ENCODE data around the gene CHI3L1. TPM values are rescaled to one million over a fixed set of nuclear protein-coding genes. Genes with fewer than 3 reads are reported as not detected.

Gene CHI3L1
- total RNA-seq, 6 experiments from 2014 or later, result not detected

DNA sequence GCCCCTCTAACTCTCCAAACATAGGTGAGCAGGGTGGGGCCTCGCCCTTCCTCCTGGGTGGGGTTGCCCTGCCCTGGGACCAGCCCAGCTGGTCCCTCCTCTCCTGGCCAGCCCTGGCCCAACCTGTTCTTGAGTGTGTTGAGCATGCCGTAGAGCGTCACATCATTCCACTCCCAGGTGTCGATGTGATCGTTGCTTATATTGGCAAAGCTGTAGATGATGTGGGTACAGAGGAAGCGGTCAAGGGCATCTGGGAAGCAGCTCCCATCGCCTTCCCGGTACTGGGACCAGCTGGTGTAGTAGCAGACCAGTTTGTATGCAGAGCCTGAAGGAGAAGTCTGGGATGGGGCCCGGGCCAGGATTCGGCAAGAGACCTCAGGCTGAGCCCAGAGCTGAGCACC is 1.4 kb downstream of the CHI3L1 start:
- Mint-ChIP-seq H3K4me1 (ENCODE audit: low read depth) (no peaks in the 10 kb centered on the region), H3K9me3 (no peaks in the 10 kb centered on the region), H3K27me3 (ENCODE audit: insufficient read depth) (peaks cover 9% of the 10 kb centered on the region), H3K36me3 (ENCODE audit: low read depth) (no peaks in the 10 kb centered on the region), H3K4me3 (no peak overlapping the region), H3K27ac (no peak overlapping the region)
- no peak for DNase-seq
- TF ChIP-seq, protein P1, sequence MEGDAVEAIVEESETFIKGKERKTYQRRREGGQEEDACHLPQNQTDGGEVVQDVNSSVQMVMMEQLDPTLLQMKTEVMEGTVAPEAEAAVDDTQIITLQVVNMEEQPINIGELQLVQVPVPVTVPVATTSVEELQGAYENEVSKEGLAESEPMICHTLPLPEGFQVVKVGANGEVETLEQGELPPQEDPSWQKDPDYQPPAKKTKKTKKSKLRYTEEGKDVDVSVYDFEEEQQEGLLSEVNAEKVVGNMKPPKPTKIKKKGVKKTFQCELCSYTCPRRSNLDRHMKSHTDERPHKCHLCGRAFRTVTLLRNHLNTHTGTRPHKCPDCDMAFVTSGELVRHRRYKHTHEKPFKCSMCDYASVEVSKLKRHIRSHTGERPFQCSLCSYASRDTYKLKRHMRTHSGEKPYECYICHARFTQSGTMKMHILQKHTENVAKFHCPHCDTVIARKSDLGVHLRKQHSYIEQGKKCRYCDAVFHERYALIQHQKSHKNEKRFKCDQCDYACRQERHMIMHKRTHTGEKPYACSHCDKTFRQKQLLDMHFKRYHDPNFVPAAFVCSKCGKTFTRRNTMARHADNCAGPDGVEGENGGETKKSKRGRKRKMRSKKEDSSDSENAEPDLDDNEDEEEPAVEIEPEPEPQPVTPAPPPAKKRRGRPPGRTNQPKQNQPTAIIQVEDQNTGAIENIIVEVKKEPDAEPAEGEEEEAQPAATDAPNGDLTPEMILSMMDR (IDR thresholded peaks at IDR 0.05), result no peak

DNA sequence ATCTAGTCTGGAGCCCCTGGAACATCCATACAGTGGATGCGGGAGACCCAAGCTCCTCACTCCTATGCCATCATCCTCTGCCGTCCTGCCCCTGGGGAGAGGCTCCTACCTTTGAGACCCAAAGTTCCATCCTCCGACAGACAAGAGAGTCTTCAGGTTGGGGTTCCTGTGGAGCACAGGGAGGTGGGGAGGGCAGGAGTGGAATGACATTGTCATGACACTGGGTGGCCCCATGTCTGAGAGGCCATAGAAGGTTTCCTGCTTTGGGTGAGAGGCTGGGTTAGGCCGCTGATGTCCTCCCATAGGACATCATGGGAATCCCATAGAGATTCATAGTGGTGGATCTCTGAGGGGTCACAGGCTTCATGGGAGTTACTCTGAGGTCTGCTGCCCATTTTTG is 2.0 kb downstream of the CHI3L1 start:
- no peaks in the 10 kb centered on the region for H3K36me3 Mint-ChIP-seq (ENCODE audit: low read depth)
- no peak overlapping the region for H3K4me3 Mint-ChIP-seq
- H3K27me3 Mint-ChIP-seq (ENCODE audit: insufficient read depth), result peaks cover 4% of the 10 kb centered on the region
- no peaks in the 10 kb centered on the region for H3K9me3 Mint-ChIP-seq
- DNase-seq, result no peak
- no peak overlapping the region for H3K27ac Mint-ChIP-seq
- TF ChIP-seq, protein P1 (IDR thresholded peaks at IDR 0.05), result no peak
- no peaks in the 10 kb centered on the region for H3K4me1 Mint-ChIP-seq (ENCODE audit: low read depth)

DNA sequence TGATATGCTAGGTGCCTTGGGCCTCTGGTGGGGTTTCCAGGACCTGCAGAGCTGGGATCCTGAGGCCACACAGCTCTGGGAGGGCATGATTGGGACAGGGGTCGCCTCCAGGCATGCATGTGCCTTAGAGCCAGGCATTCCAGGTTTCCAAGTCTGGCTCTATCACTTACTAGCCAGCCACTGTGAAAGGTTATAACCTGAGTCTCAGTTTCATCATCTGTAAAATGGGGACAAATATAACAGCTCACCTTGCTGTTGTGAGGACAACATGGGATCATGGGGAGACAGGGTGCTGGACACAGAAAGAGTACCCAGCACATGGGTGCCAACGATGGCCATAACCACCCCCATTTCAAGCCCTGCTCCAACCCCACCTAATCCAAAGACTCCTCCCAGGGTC is 2.7 kb downstream of the CHI3L1 start:
- DNase-seq, result no peak
- peaks cover 4% of the 10 kb centered on the region for H3K27me3 Mint-ChIP-seq (ENCODE audit: insufficient read depth)
- H3K4me3 Mint-ChIP-seq, result no peak overlapping the region
- no peak overlapping the region for H3K27ac Mint-ChIP-seq
- H3K36me3 Mint-ChIP-seq (ENCODE audit: low read depth), result no peaks in the 10 kb centered on the region
- H3K4me1 Mint-ChIP-seq (ENCODE audit: low read depth), result peaks cover 2% of the 10 kb centered on the region
- TF ChIP-seq, protein P1 (IDR thresholded peaks at IDR 0.05), result no peak
- no peaks in the 10 kb centered on the region for H3K9me3 Mint-ChIP-seq

DNA sequence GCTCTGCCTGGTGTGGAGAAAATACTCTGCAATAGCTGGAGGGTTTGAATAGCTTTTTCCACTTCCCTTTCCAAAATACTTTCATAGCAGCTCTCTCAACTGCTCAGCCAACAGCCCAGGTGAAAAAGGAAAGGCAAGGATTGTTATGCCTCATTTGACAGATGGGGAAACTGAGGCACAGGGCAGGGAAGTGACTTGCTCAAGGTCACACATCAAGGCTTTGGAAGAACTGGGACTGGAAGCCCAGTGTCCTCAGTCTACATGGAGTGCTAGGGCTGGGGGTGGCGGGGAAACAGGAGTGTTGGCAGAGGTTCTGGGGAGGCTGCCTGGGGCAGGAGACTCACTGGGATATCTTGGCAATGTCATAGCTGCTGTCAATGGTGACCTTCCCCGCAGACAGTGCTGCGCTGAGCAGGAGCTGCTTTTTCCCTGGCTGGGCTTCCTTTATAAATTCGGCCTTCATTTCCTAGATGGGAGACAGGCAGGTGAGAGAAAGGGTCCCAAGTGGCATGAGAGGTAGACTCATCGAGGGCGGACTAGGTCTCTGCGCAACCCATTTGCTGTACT is 4.0 kb downstream of the CHI3L1 start:
- Mint-ChIP-seq H3K4me1 (ENCODE audit: low read depth) (peaks cover 15% of the 10 kb centered on the region), H3K27ac (no peak overlapping the region), H3K27me3 (ENCODE audit: insufficient read depth) (peaks cover 4% of the 10 kb centered on the region), H3K9me3 (no peaks in the 10 kb centered on the region), H3K4me3 (no peak overlapping the region), H3K36me3 (ENCODE audit: low read depth) (no peaks in the 10 kb centered on the region)
- no peak for DNase-seq
- TF ChIP-seq, protein P1 (IDR thresholded peaks at IDR 0.05), result no peak

DNA sequence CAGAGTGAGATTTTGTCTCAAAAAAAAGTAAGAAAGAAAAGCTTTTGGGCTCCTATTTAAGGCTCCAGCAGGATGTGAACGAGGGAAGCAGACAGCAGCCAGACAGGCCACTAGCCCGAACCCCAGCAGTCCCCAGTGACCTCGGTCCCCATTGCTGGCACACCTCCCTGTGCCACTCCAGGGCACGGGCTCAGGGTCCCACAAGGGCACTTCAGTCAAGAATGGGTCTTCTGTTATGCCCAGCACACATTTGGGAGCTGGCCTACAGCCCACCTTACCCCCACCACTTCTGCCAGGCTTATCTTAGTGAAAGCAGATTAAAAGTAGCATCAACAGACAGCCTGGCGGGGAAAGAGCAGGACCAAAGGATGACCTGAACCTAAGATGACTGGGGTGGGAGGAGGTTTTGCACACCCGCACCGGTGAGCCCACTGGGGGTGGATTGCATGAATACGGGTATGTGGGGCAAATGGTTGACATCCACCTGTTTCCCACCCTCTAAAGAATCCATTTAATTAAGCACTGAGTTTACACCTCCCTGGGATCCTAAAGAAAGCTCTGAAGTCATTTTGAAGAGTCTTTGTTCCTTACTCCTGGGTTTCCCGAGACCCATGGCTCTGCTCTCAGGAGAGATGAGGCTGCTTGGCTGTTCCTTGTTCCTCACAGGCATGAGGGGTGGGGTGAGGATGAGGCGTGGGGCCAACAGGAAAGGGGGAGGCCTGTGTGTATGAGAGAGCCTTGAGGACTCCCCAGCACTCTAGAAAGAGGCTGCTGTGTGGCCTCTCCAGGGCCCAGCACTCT is 4.7 kb downstream of the CHI3L1 start:
- no peak overlapping the region for H3K27ac Mint-ChIP-seq
- peaks cover 2% of the 10 kb centered on the region for H3K27me3 Mint-ChIP-seq (ENCODE audit: insufficient read depth)
- no peak for DNase-seq
- H3K4me3 Mint-ChIP-seq, result no peak overlapping the region
- H3K36me3 Mint-ChIP-seq (ENCODE audit: low read depth), result no peaks in the 10 kb centered on the region
- no peaks in the 10 kb centered on the region for H3K9me3 Mint-ChIP-seq
- TF ChIP-seq, protein P1 (IDR thresholded peaks at IDR 0.05), result no peak
- peaks cover 22% of the 10 kb centered on the region for H3K4me1 Mint-ChIP-seq (ENCODE audit: low read depth)
